ENCODE data around the gene CNPPD1.

CNPPD1 gene

GRCh38 chr2:219176818-219177551 lies at the start of gene CNPPD1:
TSS of gene CNPPD1 (minus strand) at chr2:219176925. CDS start at chr2:219176828, 97 bp downstream.
- DNase-seq, result peak; percentile 86 to 87

GRCh38 chr2:219225350-219225749 lies 48.6 kb upstream of the CNPPD1 start:
- no peak for DNase-seq

- DNase-seq, result no peak
Observed at GRCh38 chr2:219223831-219224610, 47.3 kb upstream of the CNPPD1 start.

DNA sequence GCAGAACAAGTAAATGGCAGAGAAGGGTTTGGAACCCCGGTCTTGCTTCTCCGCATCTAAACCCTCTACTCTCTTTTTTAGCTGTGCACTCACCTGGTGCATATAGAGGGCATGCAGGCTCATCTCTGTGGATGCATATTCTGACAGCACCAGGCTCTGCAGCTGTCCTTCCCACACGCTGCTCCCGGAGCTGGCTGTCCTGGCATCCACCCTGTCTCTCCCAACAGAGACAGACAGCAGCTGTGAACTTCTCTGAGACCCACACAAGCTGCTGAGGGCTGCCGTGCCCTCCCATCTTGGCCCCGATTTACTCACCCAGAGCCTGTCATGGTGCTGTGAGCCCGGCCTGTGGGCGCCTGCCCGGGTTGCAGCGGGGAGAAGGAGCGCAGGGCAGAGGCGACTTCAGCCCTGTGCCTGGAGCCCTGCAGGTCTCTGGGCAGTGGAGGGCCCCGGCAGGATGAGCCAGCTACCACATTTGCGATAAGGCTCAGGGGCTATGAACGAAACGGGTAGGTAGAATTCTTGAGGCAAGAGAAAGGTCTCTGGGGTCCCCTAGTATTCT lies 45.3 kb upstream of the CNPPD1 start:
- no peak for DNase-seq

GRCh38 chr2:219220652-219221402 lies 44.1 kb upstream of the CNPPD1 start:
- no peak for DNase-seq

- DNase-seq, result no peak
Observed at GRCh38 chr2:219219784-219220532, 43.2 kb upstream of the CNPPD1 start.

DNA sequence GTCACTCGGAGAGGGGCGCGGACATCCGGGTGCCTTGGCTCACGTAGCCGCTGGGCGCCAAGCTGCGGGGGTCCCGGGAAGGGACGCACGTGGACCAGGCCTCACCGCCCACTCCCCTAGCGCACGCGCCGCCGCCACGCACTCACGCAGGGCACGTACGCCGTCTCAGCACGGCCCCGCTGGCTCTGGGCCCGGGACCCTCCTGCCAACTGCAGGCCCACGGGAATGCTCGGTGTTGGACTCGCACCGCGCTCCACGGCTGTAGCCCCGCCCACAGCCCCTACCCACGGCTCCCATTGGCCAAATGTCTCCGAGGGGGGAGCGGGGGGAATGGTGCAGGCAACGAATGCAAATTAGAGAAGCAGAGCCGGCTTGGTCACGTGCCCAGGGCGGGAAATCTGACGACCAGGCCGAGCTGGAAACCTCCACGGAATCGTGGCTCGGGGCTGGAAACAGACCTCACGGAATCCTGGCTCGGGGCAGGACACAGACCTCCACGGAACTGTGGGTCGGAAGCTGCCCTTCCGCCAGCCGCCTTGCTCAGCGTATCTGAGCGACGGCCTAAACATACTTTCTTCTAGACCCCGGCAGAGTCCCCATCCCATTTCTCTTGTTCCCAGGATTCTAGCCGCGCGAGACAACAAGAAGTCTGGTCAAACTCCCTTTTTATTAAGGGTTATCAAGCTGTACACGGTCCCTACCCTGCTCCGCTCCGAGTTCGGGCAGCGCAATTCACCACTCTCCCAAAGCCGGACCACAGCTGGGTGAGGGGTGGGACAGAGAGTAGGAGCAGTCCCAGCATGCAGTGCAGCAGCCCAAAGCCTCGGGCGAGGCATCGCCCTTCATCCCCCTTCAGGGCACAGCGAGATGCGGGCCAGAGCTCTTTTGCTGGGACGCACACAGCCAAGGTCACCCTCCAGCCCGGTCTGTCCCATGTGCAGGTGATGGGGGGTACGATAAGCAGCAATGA lies 42.3 kb upstream of the CNPPD1 start, which contains the start of gene ABCB6:
TSS of gene ABCB6 (minus strand) at position 227 of the 970 bp plus-strand sequence. CDS start 285 bp downstream, outside the sequence.
- DNase-seq, result peak; percentile 90 to 93

DNA sequence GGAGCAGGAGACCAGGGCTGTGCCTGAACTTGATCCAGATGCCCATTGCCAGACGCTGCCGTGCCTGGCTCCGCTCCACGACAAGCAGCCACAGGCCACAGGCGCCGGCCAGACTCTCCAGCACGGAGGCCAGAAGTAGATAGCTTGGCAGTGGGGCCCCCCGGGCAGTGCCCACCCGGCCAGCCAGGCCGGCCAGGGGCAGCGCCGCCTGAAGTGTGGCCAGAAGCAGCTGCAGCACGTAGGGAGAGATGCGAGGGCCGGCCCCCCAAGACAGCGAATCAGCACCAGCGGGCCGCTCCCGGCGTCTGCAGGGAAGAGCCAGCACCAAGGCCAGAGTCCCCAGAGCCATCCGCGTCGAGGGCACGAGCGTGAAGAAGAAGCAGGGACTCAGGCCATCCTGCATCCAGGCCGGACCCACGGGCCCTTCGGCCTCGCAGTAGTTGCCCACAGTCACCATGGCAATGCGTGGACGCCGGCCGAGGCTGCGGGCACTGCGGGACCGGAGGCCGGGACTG lies 41.5 kb upstream of the CNPPD1 start:
- DNase-seq, result peak; percentile 36 to 49

- DNase-seq, result no peak
Observed at GRCh38 chr2:219216535-219216915, 39.8 kb upstream of the CNPPD1 start.

DNA sequence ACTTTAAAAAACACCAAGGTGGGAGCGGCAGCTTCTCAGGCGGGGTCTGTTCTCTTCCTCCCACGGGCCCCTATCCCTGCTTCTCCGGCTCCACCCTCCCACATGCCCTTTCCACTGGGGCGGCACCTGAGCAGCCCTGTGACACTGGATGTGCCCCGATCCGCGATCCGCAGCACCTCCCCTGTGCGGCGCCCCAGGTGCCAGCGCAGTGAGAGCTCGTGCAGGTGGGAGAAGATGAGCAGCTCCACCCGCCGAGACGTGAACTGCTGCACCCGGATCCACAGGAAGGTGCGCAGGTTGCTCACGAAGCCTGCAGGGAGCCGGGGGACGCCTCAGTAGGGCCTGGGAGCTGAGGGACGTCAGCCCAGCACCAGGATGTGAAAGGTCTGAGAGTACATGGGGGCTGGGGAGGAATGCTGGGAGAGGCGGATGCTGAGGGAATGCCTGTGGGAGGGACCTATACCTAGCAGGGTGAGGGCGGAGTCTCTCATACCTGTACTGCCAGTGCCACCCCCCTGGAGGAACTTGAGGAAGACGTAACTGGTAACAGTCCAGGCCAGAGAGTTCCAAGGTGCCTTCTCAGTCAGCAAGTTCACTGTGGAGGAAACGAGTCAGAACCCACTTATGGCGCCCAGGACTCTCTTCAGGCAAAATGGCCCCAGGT lies 39.3 kb upstream of the CNPPD1 start:
- no peak for DNase-seq

- DNase-seq, result no peak
Observed at GRCh38 chr2:219214786-219215185, 38.1 kb upstream of the CNPPD1 start.

DNA sequence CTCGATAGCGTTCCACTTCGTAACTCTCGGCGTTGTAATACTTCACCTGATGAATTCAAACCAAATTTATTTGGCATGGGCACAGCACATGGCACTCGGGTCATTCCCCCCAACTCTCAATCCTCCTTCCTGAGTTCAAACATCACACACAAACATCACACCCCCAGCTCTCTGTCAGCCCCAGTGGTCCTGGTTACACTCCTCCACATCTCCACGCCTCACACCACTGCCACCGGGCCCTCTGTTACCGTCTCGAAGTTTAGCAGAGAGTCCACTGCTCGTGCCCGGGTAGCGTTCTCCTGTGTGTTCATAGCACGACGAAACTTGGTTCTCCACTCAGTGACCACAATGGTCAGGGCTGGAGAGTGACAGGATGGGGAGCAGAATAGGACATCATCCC lies 37.4 kb upstream of the CNPPD1 start:
- DNase-seq, result no peak

DNA sequence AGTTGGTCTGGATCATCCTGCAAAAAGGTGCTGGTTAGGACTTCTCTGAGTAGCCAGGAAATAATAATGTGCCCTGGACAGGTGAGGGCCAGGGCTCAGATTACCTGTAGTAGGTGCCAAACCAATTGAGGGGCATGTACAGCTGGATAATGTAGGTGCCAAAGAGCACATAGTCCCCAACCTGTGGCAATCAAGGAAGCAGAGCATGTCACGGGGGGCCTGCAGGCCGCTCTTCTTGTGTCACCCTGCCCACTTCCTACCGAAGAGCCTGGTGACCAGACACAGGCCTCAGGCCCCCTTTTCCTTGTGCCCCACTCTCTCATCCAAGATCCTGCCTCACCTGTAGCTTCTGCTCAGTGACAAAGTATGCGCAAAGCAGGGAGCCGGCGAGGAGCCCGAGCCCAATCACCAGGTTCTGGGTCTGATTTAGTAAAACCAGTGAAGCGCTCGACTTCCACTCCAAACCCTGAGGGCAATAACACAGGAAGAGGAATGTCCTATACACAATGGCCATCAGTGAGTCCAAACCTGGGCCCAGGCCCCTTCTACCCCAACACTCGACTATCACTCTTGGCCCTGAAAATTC lies 36.9 kb upstream of the CNPPD1 start:
- no peak for DNase-seq

DNA sequence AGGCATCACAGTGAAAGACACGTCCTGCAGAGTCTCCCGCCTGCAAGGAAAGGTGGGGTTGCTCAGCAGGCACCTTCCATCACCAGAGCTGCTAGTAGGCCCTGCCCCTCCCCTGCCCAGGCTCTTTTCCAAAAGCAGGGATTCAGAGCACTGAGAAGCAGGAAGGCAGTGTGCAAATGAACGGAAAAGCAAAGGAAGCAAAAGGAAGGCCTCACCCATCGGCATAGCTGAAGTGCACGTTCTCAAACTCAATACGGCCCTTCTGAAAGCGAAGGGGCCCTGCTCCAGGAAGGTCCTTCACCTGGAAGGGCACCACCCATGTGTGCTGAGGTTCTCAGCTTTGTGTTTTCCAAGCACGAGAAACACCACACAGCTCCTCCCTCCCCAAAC lies 36.3 kb upstream of the CNPPD1 start:
- no peak for DNase-seq

DNA sequence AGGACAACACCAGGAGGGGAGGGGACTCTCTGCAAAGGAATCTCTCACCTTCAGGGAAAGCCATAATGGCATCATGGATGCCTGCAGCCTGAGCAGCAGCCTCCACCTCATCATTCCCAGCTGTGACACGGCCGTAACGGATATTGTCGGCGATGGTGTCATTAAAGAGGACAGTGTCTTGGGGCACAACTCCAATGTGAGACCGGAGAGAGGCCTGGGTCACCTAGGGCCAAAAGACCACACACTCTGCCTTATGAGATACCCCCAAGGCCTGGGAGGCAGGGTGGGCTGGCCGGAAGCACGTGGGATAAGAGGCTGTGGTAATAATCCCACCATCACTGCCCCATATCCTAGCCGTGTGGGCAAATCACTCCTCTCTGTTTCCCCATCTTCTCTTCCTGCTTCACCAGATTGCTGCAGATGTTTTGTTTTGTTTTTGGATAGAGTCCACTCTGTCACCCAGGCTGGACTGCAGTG lies 34.2 kb upstream of the CNPPD1 start:
- no peak for DNase-seq

DNA sequence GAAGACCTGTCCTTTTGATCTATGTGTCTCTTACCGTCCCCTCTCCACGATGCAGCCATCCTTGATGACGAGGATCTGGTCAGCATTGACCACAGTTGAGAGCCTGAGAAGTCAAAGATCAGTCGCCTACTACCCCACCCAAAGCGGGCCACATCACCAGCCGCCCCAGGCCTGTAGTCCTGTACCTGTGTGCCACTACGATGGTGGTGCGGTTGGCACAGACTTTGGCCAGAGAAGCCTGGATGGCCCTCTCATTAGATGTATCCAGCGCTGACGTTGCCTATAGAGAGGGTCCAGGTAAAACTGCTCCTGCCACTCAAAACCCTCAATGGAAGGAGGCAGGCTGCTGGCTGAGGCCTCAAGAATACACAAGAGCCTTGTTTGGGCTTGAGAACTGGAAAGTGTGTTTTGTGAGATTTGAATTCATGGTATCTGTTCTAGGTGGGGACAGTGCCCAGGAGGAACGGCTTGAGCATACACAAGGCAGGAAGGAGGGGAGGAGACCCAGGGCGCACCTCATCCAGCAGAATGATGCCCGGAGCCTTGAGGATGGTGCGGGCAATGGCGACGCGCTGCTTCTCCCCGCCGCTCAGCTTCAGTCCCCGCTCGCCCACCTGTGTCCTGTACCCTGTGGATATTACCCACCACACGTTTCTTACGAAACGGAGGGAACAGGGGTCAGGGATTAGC lies 33.6 kb upstream of the CNPPD1 start:
- DNase-seq, result no peak

GRCh38 chr2:219209236-219210195 lies 32.8 kb upstream of the CNPPD1 start:
- no peak for DNase-seq
